Stimulated activated CD8-positive, alpha-beta memory T cell treated with anti-CD3 and anti-CD28 coated beads, Interleukin-7, amount 100 ng/mL, for 24 hours (primary cell): ENCODE measurements around the gene ASB1.
"Not testable (repeated sequence)": the region's sequence is repeated elsewhere in the genome, so short reads cannot be mapped to it uniquely, and the experiment has no call there.

Experiments
- DNase-seq: peaks from one replicate; pipeline ENCODE4 v3.0.0-alpha.2; 2020; ENCODE audit warnings: low read depth

ASB1 gene

DNA sequence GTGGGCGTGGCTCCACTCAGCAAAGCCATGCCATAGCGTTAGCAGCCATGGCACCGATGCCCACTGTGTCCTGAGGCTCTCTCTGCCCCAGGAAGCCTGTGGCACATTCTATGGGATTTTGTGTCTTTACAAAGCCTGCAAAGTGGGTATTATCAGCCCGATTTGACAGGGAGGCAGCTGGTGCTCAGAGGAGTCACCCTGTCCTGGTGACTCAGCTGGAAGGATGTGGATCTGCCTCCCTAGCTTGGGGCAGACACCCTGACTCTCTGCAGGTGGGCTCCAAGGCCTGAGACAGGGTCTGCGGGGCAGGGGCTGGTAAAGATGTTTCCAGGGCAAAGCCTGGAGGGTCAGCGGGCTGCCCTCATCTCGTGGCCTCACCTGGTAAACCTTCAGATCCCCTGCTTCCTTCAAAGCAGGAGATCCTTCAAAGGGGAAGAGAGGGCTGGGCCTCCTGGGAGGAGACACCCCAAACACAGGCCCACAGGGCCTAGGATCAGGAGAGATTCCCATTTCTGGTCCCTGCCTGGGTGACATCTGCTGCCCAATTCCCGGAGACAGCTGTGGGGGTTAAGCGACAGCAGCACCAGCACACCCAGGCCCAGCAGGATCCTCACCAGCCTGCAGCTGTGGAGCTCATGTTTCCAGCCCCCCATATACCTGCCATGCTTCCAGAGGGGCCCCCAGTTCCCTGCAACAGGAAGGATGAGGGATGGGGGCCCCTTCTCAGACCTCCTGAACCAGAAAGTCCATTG, 3.0 kb upstream of the ASB1 start:
- no peak for DNase-seq

DNA sequence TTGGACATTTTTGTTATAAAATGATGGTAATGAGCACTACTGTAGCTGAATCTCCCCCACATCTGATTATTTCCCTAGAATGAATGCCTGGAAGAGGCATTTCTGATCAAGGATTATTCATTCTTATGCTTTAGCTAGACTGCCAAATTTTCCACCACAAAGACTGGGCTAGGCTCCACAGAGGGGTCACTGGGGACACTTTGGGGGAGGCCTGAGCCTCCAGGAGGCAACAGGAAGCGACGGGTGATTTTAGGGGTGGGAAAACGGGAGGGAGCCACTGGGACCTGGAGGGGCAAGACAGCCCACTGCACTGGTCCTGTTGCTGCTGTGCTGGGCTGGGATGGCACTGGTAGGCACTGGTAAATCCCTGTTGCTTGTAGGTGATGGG, 2.4 kb upstream of the ASB1 start:
- no peak for DNase-seq

DNA sequence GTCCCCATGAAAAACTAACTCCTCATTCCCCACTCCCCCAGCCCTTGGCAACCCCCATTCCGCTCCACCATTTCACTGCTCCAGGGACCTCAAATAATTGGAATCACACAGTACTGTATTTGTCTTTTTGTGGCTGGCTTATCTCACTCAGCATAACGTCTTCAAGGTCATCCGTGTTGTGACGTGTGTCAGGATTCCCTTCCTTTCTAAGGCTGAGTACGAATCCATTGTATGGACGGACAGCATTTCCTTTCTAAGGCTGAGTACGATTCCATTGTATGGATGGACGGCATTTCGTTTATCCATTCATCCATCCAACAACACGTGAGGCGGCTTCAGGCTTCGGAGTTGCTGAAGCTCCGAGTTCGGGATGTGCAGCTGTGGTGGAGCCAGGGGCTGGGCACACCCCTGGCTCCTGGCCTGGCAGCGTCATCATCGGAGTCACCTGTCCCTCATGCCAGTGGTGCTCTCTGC, 1.2 kb upstream of the ASB1 start:
- DNase-seq = no peak

DNA sequence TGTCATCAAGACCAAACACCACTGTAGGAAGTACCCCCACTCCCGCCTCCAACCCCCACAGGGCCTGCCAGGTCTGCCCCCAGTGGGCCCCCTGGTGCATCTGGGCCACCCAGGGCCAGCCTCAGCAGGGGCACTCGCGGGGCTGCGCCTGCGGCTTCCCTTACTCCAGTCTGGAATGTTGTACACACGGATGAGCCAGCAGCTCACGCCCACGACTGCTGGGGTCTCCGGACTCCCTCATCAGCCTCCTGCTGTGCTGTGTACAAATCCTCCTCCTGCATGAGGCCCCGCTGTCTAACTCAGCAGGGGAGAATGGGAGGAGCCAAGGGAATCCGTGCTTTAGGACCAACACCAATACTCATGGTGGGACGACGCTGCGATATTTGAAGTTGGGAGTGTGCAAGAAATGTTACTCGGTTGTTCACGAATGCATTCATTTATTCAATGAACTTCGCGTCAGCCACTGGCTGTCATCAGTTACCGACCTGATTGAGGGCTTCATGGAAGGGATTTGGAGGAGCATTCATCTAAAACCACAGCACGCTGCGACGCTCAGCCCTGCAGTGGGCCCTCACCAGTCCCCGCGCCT, 654 bp upstream of the ASB1 start:
- DNase-seq = no peak

DNA sequence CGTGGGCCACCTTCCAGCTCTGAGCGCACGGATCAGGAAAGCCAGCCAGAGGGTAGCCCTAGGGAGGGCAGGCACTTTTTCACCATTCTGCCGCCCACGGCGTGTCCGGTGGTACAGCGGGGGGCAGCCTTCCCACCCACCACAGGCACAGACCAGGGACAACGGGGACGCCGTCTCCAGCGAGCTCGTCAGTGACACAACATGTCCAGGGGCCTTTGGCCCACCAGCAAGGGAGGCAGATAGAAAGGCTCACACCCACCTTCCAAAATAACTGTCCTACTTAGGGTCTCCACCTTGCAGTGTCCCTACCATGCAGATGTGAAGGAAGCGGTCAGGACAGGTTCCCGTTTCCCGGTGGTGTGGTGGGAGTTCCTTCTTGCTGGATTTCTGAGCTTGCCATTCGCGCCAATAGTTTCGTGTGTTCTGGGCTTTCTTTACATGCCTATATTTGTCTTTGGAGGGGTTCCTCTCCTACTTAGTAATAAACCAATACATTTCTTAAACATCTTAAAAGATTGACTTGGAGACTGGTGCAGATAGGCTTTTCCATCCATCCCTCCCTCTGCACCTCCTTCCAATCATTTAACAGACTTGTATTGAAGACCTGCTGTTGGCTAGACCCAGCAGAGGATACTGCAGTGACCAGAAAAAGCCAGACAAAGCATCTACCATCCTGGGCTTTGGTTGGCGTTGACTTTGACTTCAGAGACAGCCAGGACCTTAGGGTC, 872 bp downstream of the ASB1 start:
- DNase-seq = no peak

DNA sequence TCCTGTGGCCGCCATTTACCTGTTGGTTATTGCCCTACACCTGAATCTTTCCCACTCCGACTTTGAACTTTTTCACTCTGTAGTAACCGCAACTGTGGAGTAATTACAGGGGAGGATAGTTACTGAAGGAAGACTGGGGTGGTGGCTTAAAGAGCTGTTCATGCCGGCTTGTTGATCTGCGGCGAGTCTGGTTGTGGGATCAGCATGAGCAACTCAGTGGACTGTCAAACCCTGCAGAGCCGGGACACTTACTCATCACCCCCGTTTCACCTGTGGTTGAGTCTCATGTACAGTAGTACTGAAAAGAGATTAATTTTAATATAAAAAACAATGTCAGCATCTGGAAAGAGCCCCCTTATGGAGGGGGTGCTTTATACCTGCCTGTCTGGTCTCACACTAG, 2.1 kb downstream of the ASB1 start:
- no peak for DNase-seq

DNA sequence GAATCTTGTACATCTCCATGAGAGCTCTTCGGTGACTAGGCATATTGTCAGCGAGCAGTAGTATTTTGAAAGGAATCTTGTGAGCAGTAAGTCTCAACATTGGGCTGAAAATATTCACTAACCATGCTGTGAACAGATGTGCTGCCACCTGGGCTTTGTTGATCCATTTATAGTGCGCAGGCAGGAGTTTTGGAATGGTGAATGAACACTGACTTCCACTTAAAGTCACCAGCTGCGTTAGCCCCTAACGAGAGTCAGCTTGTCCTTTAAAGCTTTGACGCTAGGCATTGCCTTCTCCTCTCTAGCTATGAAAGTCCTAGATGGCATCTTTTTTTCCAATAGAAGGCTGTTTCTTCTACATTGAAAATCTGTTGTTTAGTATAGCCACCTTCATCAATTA, 4.1 kb downstream of the ASB1 start:
- no peak for DNase-seq

DNA sequence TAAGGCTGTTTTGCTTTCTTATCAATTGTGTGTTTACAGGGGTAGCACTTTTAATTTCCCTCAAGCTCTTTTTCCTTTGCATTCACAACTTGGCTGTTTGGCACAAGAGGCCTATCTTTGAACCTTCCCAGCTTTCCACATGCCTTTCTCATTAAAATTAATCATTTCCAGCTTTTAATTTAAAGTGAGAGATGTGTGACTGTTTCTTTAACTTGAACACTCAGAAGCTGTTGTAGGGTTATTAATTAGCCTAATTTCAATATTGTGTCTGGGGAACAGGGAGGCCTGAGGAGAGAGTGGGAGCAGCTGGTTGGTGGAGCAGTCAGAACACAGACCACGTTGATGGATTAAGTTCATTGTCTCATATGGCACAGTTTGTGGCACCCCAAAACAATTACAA, 4.7 kb downstream of the ASB1 start:
- DNase-seq = no peak

DNA sequence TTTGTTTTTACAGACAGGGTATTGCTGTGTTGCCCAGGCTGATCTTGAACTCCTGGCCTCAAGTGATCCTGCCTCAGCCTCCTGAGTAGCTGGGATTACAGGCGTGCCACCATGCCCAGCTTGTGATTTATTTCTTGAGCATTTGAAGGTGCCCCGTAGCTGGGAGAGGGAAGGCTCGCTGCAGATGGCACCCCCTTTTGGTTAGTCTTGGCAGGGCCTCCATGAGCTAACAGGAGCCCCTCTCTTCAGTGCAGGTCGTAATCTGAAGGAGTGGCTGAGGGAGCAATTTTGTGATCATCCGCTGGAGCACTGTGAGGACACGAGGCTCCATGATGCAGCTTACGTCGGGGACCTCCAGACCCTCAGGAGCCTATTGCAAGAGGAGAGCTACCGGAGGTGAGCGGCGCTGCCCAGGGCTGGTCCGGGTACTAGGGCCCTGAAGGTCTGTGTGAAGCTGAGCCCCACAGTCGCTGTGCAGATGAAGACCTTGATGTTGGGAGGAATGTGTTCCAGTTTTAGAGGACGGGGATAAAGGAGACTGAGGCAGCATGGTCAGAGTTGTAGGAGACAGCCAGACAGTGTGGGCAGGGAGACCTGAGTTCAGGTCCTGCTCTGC, 6.7 kb downstream of the ASB1 start:
- no peak for DNase-seq

DNA sequence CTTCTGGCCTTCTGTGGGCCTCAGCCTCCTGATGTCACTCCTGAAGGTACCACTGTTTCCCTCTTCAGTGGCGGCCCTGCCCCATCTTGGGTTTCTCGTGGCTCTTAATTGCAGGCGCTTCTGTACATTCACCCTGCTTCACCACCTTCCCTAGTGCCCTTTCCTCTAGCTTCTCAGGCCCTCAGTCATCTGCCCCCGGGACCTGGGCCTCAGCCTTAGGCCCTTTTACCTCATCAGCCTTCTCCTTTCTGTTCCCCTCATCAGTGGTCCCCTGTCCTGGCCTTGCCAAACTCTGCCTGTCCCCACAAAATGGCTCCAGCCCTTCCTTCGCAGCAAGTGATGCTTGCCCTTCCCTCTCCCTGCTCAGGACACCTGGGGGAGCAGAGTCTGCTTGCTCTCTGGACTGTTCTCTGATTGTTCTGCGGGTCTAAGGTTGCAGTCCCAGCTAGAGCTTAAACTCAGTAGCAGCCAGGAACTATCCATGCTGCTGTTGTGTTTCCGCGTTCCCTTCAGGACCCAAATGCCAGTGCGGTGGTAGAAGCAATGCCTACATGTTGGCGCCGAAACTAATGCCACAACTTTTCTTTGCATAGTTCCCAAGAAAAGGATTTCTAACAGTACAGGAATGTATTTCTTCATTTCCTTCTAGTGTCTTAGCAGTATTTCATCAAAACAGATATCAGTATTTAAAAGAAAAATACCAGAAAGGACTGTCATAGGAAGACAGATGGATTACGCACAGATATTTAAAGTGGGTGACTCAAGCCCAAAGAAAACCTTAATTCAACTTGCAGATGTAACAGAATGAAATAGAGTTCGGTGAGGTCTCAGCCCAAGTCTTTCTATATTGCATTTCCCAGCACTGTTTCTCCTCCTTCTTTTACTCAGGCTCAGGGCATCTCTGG, 7.5 kb downstream of the ASB1 start:
- no peak for DNase-seq

DNA sequence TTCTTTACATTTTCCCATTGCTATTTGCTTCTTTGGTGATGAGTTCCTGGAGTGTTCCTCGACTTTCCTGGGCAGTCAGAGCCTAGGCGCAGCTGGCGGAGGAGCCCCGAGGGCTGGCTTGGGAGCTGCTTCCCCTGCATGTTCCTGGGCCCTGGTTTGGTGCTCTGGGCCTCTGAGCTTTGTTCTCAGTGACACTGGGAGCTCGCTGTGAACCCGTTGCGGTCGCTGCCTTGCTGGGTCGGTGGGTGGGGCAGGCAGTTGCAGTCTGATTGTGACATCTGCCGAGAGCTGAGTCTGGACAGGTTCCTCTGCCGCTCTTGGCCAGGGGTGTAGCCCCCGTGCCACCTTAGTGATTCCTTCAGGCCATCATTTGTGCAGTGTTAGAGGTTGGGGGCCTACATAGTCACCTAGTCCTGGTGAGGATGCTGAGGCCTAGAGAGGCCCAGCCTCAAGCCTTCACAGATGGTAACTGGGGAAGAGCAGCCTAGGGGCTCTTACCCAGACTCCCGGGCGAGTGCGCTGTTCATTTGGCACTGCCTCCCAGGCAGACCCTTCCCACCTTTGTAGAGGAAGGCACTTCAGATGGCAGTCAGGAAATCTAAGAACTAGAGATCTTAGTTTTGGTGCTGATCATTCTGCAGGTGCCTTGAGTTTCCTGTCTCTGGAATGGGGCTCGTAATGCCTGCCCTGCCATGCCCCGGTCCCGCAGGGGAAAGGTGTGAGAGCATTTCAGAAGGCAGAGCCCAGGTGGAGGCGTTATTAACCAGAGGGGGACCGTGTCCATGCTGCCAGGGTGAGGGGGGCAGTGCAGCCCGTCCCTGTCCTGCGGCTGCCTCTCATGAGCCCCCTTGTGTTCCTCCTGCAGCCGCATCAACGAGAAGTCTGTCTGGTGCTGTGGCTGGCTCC, 8.4 kb downstream of the ASB1 start:
- no peak for DNase-seq

DNA sequence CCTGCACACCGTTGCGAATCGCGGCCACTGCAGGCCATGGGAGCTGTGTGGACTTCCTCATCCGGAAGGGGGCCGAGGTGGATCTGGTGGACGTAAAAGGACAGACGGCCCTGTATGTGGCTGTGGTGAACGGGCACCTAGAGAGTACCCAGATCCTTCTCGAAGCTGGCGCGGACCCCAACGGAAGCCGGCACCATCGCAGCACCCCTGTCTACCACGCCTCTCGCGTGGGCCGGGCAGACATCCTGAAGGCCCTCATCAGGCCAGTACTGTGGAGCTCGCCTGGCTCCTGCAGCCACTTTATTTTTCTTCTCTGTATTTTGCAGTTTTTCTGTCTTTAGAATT, 9.0 kb downstream of the ASB1 start:
- no peak for DNase-seq

DNA sequence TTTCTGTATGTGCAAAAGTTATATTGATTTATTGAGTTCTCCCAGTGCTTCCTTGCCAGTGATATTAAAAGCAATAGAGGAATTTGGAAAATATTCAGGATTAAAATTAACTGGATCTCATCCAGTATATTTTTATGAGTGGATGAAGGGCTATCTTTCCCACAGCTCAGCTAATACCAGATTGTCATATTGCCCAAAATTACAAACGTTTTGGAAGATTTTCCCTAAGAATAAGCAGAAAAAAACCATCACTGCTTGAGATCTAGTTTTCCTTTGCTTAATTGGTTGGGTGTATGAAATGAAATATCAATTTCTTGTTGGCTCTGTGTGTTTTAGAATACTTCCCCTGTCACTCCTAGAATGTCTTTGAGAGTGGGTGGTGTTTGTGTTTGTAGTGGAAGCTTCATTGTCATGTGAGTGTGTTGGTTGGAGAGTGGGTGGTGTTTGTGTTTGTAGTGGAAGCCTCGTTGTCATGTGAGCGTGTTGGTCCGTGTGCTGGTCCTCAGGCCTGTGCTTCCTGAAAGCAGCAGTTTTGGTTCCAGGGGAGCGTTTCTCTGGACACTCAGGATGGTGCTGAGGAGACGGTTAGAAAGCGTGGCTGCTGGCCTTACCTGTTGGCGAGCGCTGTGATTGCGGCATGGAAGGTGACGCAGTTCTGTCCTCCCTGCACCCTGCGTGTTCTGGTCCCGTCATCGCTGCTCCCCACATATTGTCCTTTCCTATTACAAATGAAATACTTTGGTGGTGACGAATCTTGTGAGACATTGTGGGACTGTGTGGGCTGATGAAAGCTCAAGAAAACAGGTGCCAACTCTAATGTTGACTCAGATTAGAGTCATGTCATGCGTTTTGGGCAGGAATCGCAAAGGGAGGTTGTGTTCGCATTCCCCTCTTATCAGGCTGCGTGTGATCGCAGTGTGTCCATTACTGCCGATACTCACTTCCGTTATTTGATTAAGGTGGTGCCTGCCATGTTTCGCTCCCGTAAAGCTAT, 12.4 kb downstream of the ASB1 start:
- DNase-seq = peak; percentile 12

DNA sequence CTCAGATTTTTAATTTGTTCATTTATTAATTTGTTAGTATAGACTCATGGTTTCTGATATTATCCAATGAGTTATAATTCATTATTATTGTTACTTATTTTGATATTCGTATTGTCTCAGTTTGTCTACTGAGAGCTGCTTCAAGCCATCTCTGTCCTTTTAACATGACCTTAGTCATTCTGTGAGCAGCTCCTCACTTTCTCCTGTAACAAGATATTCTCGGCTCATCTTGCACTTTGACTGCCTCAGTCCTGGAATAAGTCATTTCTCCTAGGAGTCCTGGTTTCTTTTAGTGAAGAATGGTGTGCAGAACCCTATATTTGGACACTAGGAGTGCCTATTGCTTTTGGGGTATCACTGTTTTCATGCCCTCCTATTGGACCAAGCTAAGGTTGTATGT, 13.2 kb downstream of the ASB1 start:
- DNase-seq = no peak

DNA sequence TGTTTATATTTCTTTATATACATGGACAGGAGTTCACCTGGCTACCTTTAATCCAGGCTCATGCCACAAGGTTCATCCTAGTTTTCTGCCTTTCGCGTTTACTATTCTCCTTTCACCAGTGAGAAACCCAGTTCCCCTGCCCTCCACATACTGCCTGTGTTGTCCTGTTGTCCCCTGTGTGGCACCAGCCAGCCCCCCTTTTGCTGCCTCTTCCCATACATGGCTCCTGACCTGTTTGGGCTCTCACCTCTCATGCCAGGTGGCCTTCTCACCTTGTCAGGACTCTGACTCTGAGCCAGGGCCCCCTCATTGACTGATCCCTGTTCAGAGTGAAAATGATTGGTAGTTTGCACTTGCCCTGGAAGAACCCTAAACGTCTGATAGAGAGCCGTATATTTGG, 13.6 kb downstream of the ASB1 start:
- no peak for DNase-seq

DNA sequence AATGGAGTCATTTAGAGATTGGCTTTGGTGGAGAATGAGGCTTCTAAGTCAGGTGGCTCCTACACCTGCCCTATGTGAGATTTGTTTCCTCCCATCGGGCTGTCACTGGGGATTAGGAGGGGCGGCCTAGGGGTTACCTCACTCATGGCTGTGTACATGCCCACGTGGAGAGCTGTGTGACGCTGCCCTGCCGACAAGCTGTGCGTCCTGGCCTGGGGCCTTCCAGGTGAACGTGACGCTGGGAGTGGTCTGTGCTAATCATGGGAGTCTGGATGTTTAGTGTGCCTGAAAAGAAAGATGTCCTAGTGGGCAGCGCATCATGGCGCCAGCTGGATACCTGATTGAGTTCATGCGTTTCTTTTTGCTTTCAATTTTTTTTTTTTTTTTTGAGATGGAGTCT, 14.0 kb downstream of the ASB1 start:
- no peak for DNase-seq

DNA sequence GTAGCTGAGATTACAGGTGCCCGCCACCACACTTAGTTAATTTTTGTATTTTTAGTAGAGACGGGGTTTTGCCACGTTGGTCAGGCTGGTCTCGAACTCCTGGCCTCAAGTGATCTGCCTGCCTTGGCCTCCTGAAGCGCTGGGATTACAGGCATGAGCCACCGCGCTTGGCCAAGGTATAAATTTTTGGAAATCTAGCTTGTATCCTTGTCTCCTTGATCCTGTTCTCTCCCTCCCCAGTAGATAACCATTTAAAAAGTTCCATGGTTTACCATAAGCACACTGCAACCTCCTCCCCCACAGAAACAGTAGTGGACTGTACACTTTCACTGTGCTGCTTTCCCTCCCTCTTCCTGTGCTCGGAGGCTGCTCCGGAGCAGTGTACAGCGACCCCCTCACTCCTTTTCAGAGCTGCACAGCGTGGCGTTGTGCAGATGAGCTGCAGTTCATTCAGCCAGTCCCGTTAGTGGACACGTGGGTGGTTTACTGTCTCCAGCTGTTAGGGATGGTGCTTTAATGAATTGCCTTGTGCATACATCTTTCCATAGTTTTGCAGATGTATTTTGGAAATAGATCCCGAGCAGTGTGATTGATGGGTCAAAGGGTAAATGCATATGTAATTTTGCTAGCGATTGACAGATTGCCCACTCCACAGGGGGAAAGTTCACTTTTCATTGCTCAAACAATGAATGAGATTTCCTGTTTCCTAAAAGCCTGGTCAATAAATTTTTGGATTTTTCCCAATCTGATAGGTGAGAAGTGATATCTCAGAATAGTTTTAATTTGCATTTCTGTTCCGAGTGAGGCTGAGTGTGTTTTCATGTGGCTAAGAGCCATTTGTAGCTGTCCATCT, 14.8 kb downstream of the ASB1 start:
- DNase-seq = no peak

DNA sequence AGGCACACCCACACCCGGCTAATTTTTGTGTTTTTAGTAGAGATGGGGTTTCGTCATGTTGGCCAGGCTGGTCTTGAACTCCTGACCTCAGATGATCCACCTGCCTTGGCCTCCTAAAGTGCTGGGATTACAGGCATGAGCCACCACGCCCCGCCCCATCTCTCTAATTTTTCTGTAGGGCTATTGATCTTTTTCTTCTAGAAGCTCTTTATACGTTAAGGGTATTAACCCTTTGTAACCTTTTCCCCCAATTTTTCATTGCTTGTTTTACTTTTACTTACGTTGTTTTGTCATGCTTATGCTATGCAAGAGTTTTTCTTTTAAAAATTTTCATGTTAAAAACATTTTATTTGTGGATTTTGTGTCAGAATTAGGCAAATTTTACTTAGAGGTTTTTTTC, 15.5 kb downstream of the ASB1 start:
- not testable (repeated sequence) for DNase-seq

DNA sequence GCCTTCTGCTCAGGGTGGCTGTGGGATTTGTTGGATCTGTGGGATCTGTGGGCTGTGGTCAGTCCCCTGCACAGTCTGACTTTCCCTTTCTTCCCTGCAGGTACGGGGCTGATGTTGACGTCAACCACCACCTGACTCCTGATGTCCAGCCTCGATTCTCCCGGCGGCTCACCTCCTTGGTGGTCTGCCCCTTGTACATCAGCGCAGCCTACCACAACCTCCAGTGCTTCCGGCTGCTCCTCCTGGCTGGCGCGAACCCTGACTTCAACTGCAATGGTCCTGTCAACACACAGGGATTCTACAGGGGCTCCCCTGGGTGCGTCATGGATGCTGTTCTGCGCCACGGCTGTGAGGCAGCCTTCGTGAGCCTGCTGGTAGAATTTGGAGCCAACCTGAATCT, 17.5 kb downstream of the ASB1 start:
- no peak for DNase-seq
